H1 (cell line): ENCODE data around the gene FSTL4. TPM values are rescaled to one million over a fixed set of nuclear protein-coding genes. Genes with fewer than 3 reads are reported as not detected.

Source experiments
- CTCF ChIA-PET: fragments of 300-600 bp; sonication (Branson Sonifier 250); formaldehyde crosslinking; loops from one replicate; lab custom pipeline; 2021; ENCODE audit not compliant: partially characterized antibody; lab: Charles Lee
- POLR2A ChIA-PET: fragments of 300-600 bp; sonication (Branson Sonifier 250); formaldehyde crosslinking; loops from one replicate; lab custom pipeline; 2021; ENCODE audit warnings: inconsistent platforms; ENCODE audit not compliant: partially characterized antibody; lab: Charles Lee
- DNase-seq, 2 experiments: peaks; one replicate each; pipeline versions ENCODE4 v3.0.0 to v3.0.0-alpha.2; 2010 to 2022; ENCODE audit warnings: low spot score in 2 of 2, low read depth in 1 of 2, mixed read lengths in 1 of 2
- FAIRE-seq: peaks from 2 replicates; lab custom pipeline; 2011; peaks lifted over from hg19 to GRCh38; lab: Jason Lieb, UNC
- H2AFZ ChIP-seq: 2 replicates; pipeline ENCODE4 v1.8.1; 2012; ENCODE audit warnings: low read length, inconsistent platforms
- H2AK5ac ChIP-seq: 2 replicates; pipeline ENCODE4 v1.6.1; 2013; ENCODE audit warnings: low read depth, low read length
- H2BK120ac ChIP-seq: replicated peaks from 2 replicates; pipeline ENCODE3; 2013; ENCODE audit warnings: low read depth, low read length, inconsistent platforms
- H2BK12ac ChIP-seq: 2 replicates; pipeline ENCODE4 v1.6.1; 2013; ENCODE audit warnings: low read depth, low read length
- H2BK15ac ChIP-seq: 2 replicates; pipeline ENCODE4 v1.6.1; 2013; ENCODE audit warnings: low read length
- H2BK20ac ChIP-seq: 2 replicates; pipeline ENCODE4 v1.6.1; 2013; ENCODE audit warnings: low read length
- H2BK5ac ChIP-seq: 2 replicates; pipeline ENCODE4 v1.6.1; 2013; ENCODE audit warnings: low read depth, low read length
- H3K14ac ChIP-seq: 2 replicates; pipeline ENCODE4 v1.6.1; 2013; ENCODE audit warnings: inconsistent platforms; ENCODE audit not compliant: insufficient read length
- H3K18ac ChIP-seq: 2 replicates; pipeline ENCODE4 v1.6.1; 2013; ENCODE audit warnings: low read length; ENCODE audit errors: extremely low read depth
- H3K23ac ChIP-seq: 2 replicates; pipeline ENCODE4 v1.6.1; 2013; ENCODE audit warnings: inconsistent platforms; ENCODE audit not compliant: insufficient read length
- H3K23me2 ChIP-seq: 2 replicates; pipeline ENCODE4 v1.6.1; 2013; ENCODE audit warnings: low read depth, low read length
- H3K27ac ChIP-seq: 2 replicates; pipeline ENCODE4 v1.6.1; 2011; ENCODE audit warnings: low read depth, low read length, inconsistent platforms
- H3K27me3 ChIP-seq, 4 experiments: replicated peaks in 1 of 4; 1 replicate in 1 of 4; 2 replicates in 3 of 4; pipeline versions ENCODE4 v1.6.1 to v1.8.1; 2011 to 2013; ENCODE audit warnings: low read length in 3 of 4, mild to moderate bottlenecking in 3 of 4, inconsistent platforms in 2 of 4, mixed read lengths in 2 of 4, moderate library complexity in 1 of 4; ENCODE audit not compliant: control insufficient read depth in 3 of 4, insufficient read depth in 3 of 4; ENCODE audit errors: extremely low read depth in 1 of 4
- H3K36me3 ChIP-seq, 4 experiments: 2 replicates each; pipeline versions ENCODE4 v1.6.1 to v1.8.1; 2011 to 2013; ENCODE audit warnings: mild to moderate bottlenecking in 4 of 4, low read length in 3 of 4, moderate library complexity in 2 of 4, control low read depth in 1 of 4, inconsistent platforms in 1 of 4; ENCODE audit not compliant: insufficient read depth in 4 of 4, control insufficient read depth in 2 of 4
- H3K4ac ChIP-seq: replicated peaks from 2 replicates; pipeline ENCODE3; 2013; ENCODE audit warnings: low read length, low read depth, mixed read lengths, inconsistent platforms; ENCODE audit not compliant: insufficient read length
- H3K4me1 ChIP-seq, 4 experiments: replicated peaks in 1 of 4; 1 replicate in 1 of 4; 2 replicates in 3 of 4; pipeline versions ENCODE4 v1.6.1 to v1.8.1; 2011 to 2013; ENCODE audit warnings: low read length in 3 of 4, inconsistent platforms in 2 of 4, mixed read lengths in 1 of 4; ENCODE audit not compliant: insufficient read depth in 4 of 4, control insufficient read depth in 3 of 4
- H3K4me2 ChIP-seq, 2 experiments: 2 replicates each; pipeline versions ENCODE4 v1.6.1 to v1.8.1; 2011 to 2013; ENCODE audit warnings: low read depth in 2 of 2, low read length in 2 of 2, control low read depth in 1 of 2, inconsistent platforms in 1 of 2, mild to moderate bottlenecking in 1 of 2; ENCODE audit not compliant: insufficient read depth in 1 of 2
- H3K4me3 ChIP-seq, 4 experiments: fragments of 200-600, 300-600 bp in 1 of 4; sonication (generic), shearing (Covaris generic), sonication (Bioruptor Twin) in 1 of 4; 2 replicates each; pipeline versions ENCODE4 v1.5.1 to v1.8.1; 2011 to 2016; ENCODE audit warnings: low read length in 4 of 4, low read depth in 3 of 4, control low read depth in 2 of 4, inconsistent platforms in 2 of 4, mild to moderate bottlenecking in 2 of 4, mixed read lengths in 1 of 4, moderate library complexity in 1 of 4; ENCODE audit not compliant: insufficient read depth in 2 of 4; ENCODE audit errors: extremely low read depth in 1 of 4
- H3K56ac ChIP-seq: replicated peaks from 2 replicates; pipeline ENCODE3; 2013; ENCODE audit warnings: low read depth, mild to moderate bottlenecking, mixed read lengths, low read length, inconsistent platforms; ENCODE audit not compliant: insufficient read length
- H3K79me1 ChIP-seq: 2 replicates; pipeline ENCODE4 v1.6.1; 2013; ENCODE audit warnings: low read depth, low read length, control low read depth
- H3K79me2 ChIP-seq, 2 experiments: 2 replicates each; pipeline versions ENCODE4 v1.6.1 to v1.8.1; 2012 to 2013; ENCODE audit warnings: low read length in 2 of 2, mild to moderate bottlenecking in 2 of 2, inconsistent platforms in 1 of 2; ENCODE audit not compliant: insufficient read depth in 2 of 2, control insufficient read depth in 1 of 2
- H3K9ac ChIP-seq, 4 experiments: replicated peaks in 1 of 4; 1 replicate in 1 of 4; 2 replicates in 3 of 4; pipeline versions ENCODE4 v1.6.1 to v1.8.1; 2011 to 2013; ENCODE audit warnings: low read depth in 3 of 4, low read length in 3 of 4, control low read depth in 2 of 4, mild to moderate bottlenecking in 2 of 4, moderate library complexity in 2 of 4, inconsistent platforms in 1 of 4; ENCODE audit errors: extremely low read depth in 1 of 4
- H3K9me3 ChIP-seq, 2 experiments: 2 replicates each; pipeline versions ENCODE4 v1.6.1 to v1.8.1; 2012 to 2013; ENCODE audit warnings: mild to moderate bottlenecking in 2 of 2, moderate library complexity in 2 of 2, control low read depth in 1 of 2, inconsistent platforms in 1 of 2, low read depth in 1 of 2, low read length in 1 of 2, mixed read lengths in 1 of 2; ENCODE audit not compliant: insufficient read depth in 2 of 2
- H4K20me1 ChIP-seq, 2 experiments: replicated peaks in 1 of 2; 2 replicates each; pipeline versions ENCODE3 to v1.8.1; 2011 to 2013; ENCODE audit warnings: inconsistent platforms in 2 of 2, low read length in 2 of 2, mild to moderate bottlenecking in 1 of 2; ENCODE audit not compliant: insufficient read depth in 2 of 2, control insufficient read depth in 1 of 2
- H4K5ac ChIP-seq: 2 replicates; pipeline ENCODE4 v1.6.1; 2013; ENCODE audit warnings: low read length, low read depth, mixed read lengths, inconsistent platforms; ENCODE audit not compliant: insufficient read length
- H4K8ac ChIP-seq: 2 replicates; pipeline ENCODE4 v1.8.0; 2013; ENCODE audit warnings: mild to moderate bottlenecking, moderate library complexity, low read length, inconsistent platforms; ENCODE audit not compliant: insufficient read depth; ENCODE audit errors: extremely low read depth
- H4K91ac ChIP-seq: replicated peaks from 2 replicates; pipeline ENCODE3; 2013; ENCODE audit warnings: low read length, mixed read lengths, inconsistent platforms; ENCODE audit not compliant: insufficient read length
- FOSL1 ChIP-seq: IDR thresholded peaks from 2 replicates; pipeline ENCODE4 v1.6.1; 2011; ENCODE audit warnings: mild to moderate bottlenecking, low read depth, low read length, moderate library complexity; ENCODE audit not compliant: insufficient read depth
- JUN ChIP-seq: IDR thresholded peaks from 2 replicates; pipeline ENCODE4 v1.6.1; 2011; ENCODE audit warnings: low read depth, mild to moderate bottlenecking, improper control_type of control experiment, low read length
- SIRT6 ChIP-seq: IDR thresholded peaks from one replicate; pipeline ENCODE4 v1.7.1; 2012; ENCODE audit warnings: low read length, inconsistent platforms
- WGBS, 2 experiments: shearing (Covaris generic) in 1 of 2; methylation state at CpG; one replicate each; pipeline versions ENCODE4 v1.1.6 to v1.1.7; 2013 to 2015; ENCODE audit warnings: low lambda C conversion rate in 2 of 2, mixed read lengths in 2 of 2, inconsistent platforms in 1 of 2, low coverage in 1 of 2, missing lambda C conversion rate in 1 of 2; ENCODE audit not compliant: insufficient replicate concordance in 2 of 2, insufficient coverage in 1 of 2, insufficient read length in 1 of 2; ENCODE audit errors: extremely low coverage in 1 of 2, missing lambda C conversion rate in 1 of 2; 5-methylcytosine and 5-hydroxymethylcytosine counted together
- polyA plus RNA-seq, 7 experiments: library from polyadenylated mRNA; depleted of rRNA in 3 of 7; stranded (reverse) in 5 of 7; unstranded in 2 of 7; fragments of >200 nt in 5 of 7; fragments of 200-250 nt in 2 of 7; gene quantifications; 1 replicate in 5 of 7; 2 replicates in 1 of 7; 4 replicates in 1 of 7; pipeline versions ENCODE4 v1.2.1 to v1.2.3, GENCODE V29; 2011 to 2013; ENCODE audit warnings: missing spikeins in 2 of 7, mixed read lengths in 2 of 7
- total RNA-seq: library from RNA; stranded (reverse); fragmentation: NEBNext Ultra II Directional; extraction: Animal tissue kit (Norgen Biotek cat#: 25700); gene quantifications from 2 replicates; pipeline ENCODE4 v1.2.1, GENCODE V29; 2021

FSTL4 gene
- total and polyA plus RNA-seq, 2 of the 8 experiments (the other 6 are each of a cell fraction or from before 2014, with no cell fraction given): 3.1 to 4.1 TPM

DNA sequence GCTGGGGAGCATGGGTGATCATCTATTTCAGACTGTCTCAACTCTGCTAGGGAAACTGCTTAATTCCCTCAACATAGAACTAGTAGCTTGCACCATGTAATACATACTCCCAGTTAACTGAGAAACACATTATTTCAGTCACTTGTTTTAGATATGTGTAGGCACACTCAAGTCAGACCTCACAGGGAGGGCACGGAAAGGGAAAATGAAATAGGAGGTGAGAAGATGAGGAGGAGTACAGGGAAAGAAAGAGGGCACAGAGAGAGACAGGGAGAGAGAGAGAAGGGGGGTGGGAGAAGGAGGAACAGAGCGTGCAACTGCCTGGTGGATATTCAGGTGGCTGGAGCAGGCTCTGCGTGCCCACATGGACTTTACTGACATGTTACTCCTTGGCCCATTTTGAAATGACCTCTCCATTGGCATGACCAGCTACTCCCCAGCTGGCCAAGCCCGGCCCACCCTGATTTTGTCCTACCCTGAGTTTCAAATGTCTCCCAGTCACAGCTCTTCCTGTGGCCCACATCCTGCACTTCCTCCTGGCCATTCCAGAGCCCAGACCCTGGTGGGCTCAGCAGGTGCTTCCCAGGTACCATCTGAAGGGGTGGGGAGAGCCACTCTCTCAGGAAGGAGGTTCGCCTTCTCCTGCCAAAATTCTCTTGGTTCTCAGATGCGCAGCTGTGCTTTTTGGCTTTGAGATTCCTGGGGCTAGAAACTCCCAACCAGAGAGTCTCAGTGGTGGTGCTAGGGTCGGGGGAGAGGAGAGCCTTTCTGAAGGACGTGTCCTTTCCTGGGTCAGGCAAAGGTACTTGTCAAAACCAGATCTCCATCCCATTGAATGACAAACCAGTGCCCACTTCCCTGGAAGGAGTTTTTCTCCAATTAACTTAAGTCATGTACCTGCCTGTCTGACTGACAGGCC is 229.4 kb downstream of the FSTL4 start:
- Histone ChIP-seq H3K9me3 (peaks cover 0 to 5% of the 10 kb centered on the region in 2 experiments; a peak in 2 of 4 replicates), H3K18ac (no peak overlapping the region), H3K4ac (no peak overlapping the region), H3K14ac (no peak overlapping the region), H4K8ac (no peak overlapping the region), H3K27ac (no peak overlapping the region), H2BK20ac (0 out of 2 replicates have a peak overlapping the region, but pooled peaks have one; percentile 51), H3K4me1 (peaks cover 0 to 17% (median 12%) of the 10 kb centered on the region in 4 experiments; a peak in 6 of 7 replicates), H2AFZ (no peak overlapping the region), H3K4me3 (0 out of 8 replicates have a peak overlapping the region, but pooled peaks of 1 of the 4 experiments have one; percentile 19), H2BK12ac (0 out of 2 replicates have a peak overlapping the region, but pooled peaks have one; percentile 6), H4K91ac (no peak overlapping the region), H4K5ac (no peak overlapping the region), H3K56ac (no peak overlapping the region), H2AK5ac (no peak overlapping the region), H3K36me3 (no peaks in the 10 kb centered on the region), H4K20me1 (no peaks in the 10 kb centered on the region)
- DNase-seq: no peak
- CTCF ChIA-PET: interaction anchor here (1.2 kb wide), 1 partner anchor 11 kb away, joined by 3 read pairs; no protein-coding TSS in a partner anchor
- no peak for TF ChIP-seq FOSL1
- TF ChIP-seq JUN: no peak
- no peak for TF ChIP-seq SIRT6
- TF ChIP-seq, all 59 proteins: peak for 0
- Histone ChIP-seq H2BK120ac (no peak overlapping the region), H3K27me3 (peaks cover 0 to 2% (median 0%) of the 10 kb centered on the region in 4 experiments; a peak in 2 of 7 replicates), H3K9ac (no peak overlapping the region), H2BK15ac (peak overlapping the region; percentile 32; the same call in 1 of the 2 replicates), H3K79me1 (no peaks in the 10 kb centered on the region), H3K79me2 (no peaks in the 10 kb centered on the region), H3K4me2 (peak overlapping the region; percentile 16 to 45; a peak in 2 of 4 replicates), H3K23ac (no peak overlapping the region), H2BK5ac (no peak overlapping the region), H3K23me2 (no peaks in the 10 kb centered on the region)
- POLR2A ChIA-PET: interaction anchor here (0.8 kb wide), 1 partner anchor 141 kb away, joined by 3 read pairs; no protein-coding TSS in a partner anchor
- no peak for FAIRE-seq
- WGBS, 2 experiments: 91% methylated on average over 8 of the region's 8 CpGs; no CpG with 5 or more reads in 1 of the 2 experiments
